OCI-LY1 (cell line): ENCODE results near the gene CHSY1.

Experiments used
- H2AFZ ChIP-seq: fragments of 200-600 bp; sonication (generic), shearing (Covaris generic); 2 replicates; pipeline ENCODE4 v1.6.0; 2014; ENCODE audit warnings: antibody characterized with exemption, mild to moderate bottlenecking, low read length
- H3F3A ChIP-seq: fragments of 200-600 bp; sonication (generic), shearing (Covaris generic); 2 replicates; pipeline ENCODE4 v1.6.0; 2014; ENCODE audit warnings: mild to moderate bottlenecking, antibody characterized with exemption, low read length, moderate library complexity; ENCODE audit not compliant: insufficient read depth
- H3K27ac ChIP-seq: fragments of 200-600 bp; sonication (generic); 2 replicates; pipeline ENCODE4 v1.5.1; 2014; ENCODE audit warnings: low read length, mixed run types, mild to moderate bottlenecking, low read depth; ENCODE audit not compliant: poor library complexity, severe bottlenecking
- H3K27me3 ChIP-seq: fragments of 200-600 bp; sonication (generic); 2 replicates; pipeline ENCODE4 v1.6.0; 2014; ENCODE audit warnings: antibody characterized with exemption, mild to moderate bottlenecking, low read length, moderate library complexity; ENCODE audit not compliant: insufficient read depth
- H3K36me3 ChIP-seq: fragments of 200-600 bp; sonication (generic); 2 replicates; pipeline ENCODE4 v1.6.1; 2014; ENCODE audit warnings: mild to moderate bottlenecking, antibody characterized with exemption, low read length, moderate library complexity, mixed read lengths; ENCODE audit not compliant: insufficient read depth
- H3K4me1 ChIP-seq: fragments of 200-600 bp; sonication (generic); 2 replicates; pipeline ENCODE4 v1.5.1; 2014; ENCODE audit warnings: mild to moderate bottlenecking, low read length, moderate library complexity; ENCODE audit not compliant: insufficient read depth, severe bottlenecking
- H3K4me2 ChIP-seq: fragments of 200-600 bp; sonication (generic), shearing (Covaris generic); 2 replicates; pipeline ENCODE4 v1.6.1; 2014; ENCODE audit warnings: low read length
- H3K4me3 ChIP-seq: fragments of 200-600 bp; sonication (generic); 2 replicates; pipeline ENCODE4 v1.5.1; 2014; ENCODE audit warnings: low read length, low read depth, mild to moderate bottlenecking, mixed read lengths; ENCODE audit not compliant: poor library complexity, severe bottlenecking
- H3K79me2 ChIP-seq: fragments of 200-600 bp; shearing (Covaris generic); 2 replicates; pipeline ENCODE4 v1.6.1; 2016; ENCODE audit warnings: mixed run types, low read length, mixed read lengths; ENCODE audit not compliant: insufficient read depth
- H3K9ac ChIP-seq: fragments of 200-600 bp; sonication (generic), shearing (Covaris generic); 2 replicates; pipeline ENCODE4 v1.6.1; 2014; ENCODE audit warnings: mild to moderate bottlenecking, low read length, mixed read lengths
- H3K9me2 ChIP-seq: fragments of 200-600 bp; sonication (generic), shearing (Covaris generic); 2 replicates; pipeline ENCODE4 v1.6.1; 2014; ENCODE audit warnings: low read depth, mild to moderate bottlenecking, low read length, mixed read lengths
- H3K9me3 ChIP-seq: fragments of 200-600 bp; shearing (Covaris generic); 2 replicates; pipeline ENCODE4 v1.6.1; 2014; ENCODE audit warnings: low read length, mixed read lengths
- H4K20me1 ChIP-seq: fragments of 200-600 bp; sonication (generic), shearing (Covaris generic); 2 replicates; pipeline ENCODE4 v1.6.0; 2016; ENCODE audit warnings: mild to moderate bottlenecking, low read length; ENCODE audit not compliant: insufficient read depth
- EZH2 ChIP-seq: fragments of 200-600 bp; sonication (generic), shearing (Covaris generic); IDR thresholded peaks from 2 replicates; pipeline ENCODE4 v1.8.0; 2017; ENCODE audit warnings: borderline replicate concordance, mixed run types, mild to moderate bottlenecking, antibody characterized with exemption, low read length, moderate library complexity, mixed read lengths
- TF ChIP-seq, protein P1 (sequence below): fragments of 200-600 bp; sonication (generic), shearing (Covaris generic); IDR thresholded peaks from 2 replicates; pipeline ENCODE4 v1.5.1; 2017; ENCODE audit warnings: mild to moderate bottlenecking, antibody characterized with exemption, low read length, moderate library complexity, mixed read lengths

CHSY1 gene

GRCh38 chr15:101269479-101270223, 17.8 kb upstream of the CHSY1 start:
- Histone ChIP-seq H3K27me3 (no peaks in the 10 kb centered on the region), H3K4me2 (no peak overlapping the region), H3K9ac (no peak overlapping the region), H3K4me3 (no peak overlapping the region), H3K4me1 (no peaks in the 10 kb centered on the region), H3K36me3 (peaks cover 47% of the 10 kb centered on the region), H3K79me2 (no peaks in the 10 kb centered on the region), H2AFZ (no peak overlapping the region), H4K20me1 (no peaks in the 10 kb centered on the region), H3K9me3 (no peaks in the 10 kb centered on the region), H3K27ac (no peak overlapping the region), H3F3A (no peaks in the 10 kb centered on the region), H3K9me2 (no peaks in the 10 kb centered on the region)
- TF ChIP-seq EZH2: no peak
- TF ChIP-seq, protein P1, sequence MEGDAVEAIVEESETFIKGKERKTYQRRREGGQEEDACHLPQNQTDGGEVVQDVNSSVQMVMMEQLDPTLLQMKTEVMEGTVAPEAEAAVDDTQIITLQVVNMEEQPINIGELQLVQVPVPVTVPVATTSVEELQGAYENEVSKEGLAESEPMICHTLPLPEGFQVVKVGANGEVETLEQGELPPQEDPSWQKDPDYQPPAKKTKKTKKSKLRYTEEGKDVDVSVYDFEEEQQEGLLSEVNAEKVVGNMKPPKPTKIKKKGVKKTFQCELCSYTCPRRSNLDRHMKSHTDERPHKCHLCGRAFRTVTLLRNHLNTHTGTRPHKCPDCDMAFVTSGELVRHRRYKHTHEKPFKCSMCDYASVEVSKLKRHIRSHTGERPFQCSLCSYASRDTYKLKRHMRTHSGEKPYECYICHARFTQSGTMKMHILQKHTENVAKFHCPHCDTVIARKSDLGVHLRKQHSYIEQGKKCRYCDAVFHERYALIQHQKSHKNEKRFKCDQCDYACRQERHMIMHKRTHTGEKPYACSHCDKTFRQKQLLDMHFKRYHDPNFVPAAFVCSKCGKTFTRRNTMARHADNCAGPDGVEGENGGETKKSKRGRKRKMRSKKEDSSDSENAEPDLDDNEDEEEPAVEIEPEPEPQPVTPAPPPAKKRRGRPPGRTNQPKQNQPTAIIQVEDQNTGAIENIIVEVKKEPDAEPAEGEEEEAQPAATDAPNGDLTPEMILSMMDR: peak; percentile 26; the same call in 1 of the 2 replicates

DNA sequence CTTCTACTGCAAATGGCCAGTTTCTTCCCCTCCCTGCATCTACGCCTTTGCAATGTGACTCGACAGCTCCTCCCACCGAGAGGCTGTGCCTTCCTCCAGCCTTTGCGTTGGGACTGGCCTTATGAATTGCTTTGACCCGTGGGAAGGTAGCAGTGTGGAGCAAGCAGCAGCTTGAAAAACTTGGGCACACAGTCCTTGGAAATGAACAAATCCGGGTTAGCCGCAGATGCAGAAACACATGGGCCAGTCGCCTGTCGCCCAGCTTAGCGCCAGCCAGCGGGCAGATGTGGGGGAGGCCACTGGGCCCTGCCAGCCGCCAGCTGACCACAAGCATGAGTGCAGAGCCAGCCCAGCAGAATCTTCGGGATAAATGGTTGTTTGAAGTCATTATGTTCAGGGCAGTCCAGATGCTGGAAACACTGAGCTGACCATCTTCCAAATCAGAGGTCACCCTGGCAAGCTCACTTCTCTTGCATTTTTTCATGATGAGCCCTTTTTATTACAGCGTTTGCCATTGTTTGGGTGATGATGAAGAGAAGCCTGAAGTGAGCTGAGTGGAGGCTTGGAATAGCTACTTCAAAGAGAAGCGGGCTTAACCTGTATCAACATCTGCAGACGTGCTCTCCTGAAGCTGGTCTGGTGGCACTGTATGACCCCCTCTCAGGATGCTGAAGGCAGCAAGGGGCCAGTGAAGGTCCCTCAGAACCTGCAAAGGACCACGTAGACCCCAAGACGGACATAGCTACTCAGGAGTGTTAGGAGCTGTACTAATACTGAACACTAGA, 15.7 kb upstream of the CHSY1 start:
- H3K36me3 ChIP-seq: peaks cover 26% of the 10 kb centered on the region
- no peaks in the 10 kb centered on the region for H3K79me2 ChIP-seq
- H3F3A ChIP-seq: no peaks in the 10 kb centered on the region
- H3K4me3 ChIP-seq: no peak overlapping the region
- H3K4me1 ChIP-seq: no peaks in the 10 kb centered on the region
- no peak overlapping the region for H3K9ac ChIP-seq
- no peak overlapping the region for H3K4me2 ChIP-seq
- H3K27ac ChIP-seq: no peak overlapping the region
- no peaks in the 10 kb centered on the region for H4K20me1 ChIP-seq
- H2AFZ ChIP-seq: no peak overlapping the region
- 0 out of 2 replicates have a peak, but pooled peaks cover 2% of the 10 kb centered on the region for H3K27me3 ChIP-seq
- no peaks in the 10 kb centered on the region for H3K9me3 ChIP-seq
- H3K9me2 ChIP-seq: no peaks in the 10 kb centered on the region
- TF ChIP-seq EZH2: no peak
- TF ChIP-seq, protein P1: no peak

- no peak overlapping the region for H3K27ac ChIP-seq
- H3K36me3 ChIP-seq: peaks cover 18% of the 10 kb centered on the region
- H3K79me2 ChIP-seq: no peaks in the 10 kb centered on the region
- no peak overlapping the region for H2AFZ ChIP-seq
- 0 out of 2 replicates have a peak, but pooled peaks cover 2% of the 10 kb centered on the region for H3K27me3 ChIP-seq
- H3K4me3 ChIP-seq: no peak overlapping the region
- no peak overlapping the region for H3K9ac ChIP-seq
- H3K4me2 ChIP-seq: no peak overlapping the region
- H3K9me2 ChIP-seq: no peaks in the 10 kb centered on the region
- no peaks in the 10 kb centered on the region for H3K9me3 ChIP-seq
- TF ChIP-seq, protein P1: no peak
- no peak for TF ChIP-seq EZH2
- H4K20me1 ChIP-seq: no peaks in the 10 kb centered on the region
- no peaks in the 10 kb centered on the region for H3F3A ChIP-seq
- no peaks in the 10 kb centered on the region for H3K4me1 ChIP-seq
These were observed 14.9 kb upstream of the CHSY1 start for GRCh38 chr15:101266787-101267186.
